ENCODE measurements around the gene ATXN7.

ATXN7 gene

GRCh38 chr3:63990733-63991132 lies 127.1 kb downstream of the ATXN7 start:
- DNase-seq, result no peak

DNA sequence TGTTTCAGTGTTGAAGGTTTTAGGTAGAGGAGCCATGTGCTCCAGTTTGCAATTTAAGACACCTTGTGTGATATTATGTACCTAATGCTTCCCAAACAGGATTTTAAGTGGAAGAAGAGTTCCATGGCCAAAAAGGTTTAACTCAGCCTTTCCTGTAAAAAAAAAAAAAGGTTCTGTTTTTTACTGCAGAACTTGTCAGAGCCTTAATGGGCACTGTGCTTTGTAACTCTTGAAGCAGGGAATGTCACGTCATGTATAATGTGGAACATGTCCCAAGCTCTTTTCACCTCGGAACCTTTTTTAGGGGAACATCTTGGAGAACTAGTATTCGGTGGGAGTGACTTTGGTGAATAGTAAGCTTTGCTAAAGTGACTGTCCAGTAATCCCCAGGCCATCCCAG lies 128.0 kb downstream of the ATXN7 start:
- no peak for DNase-seq

DNA sequence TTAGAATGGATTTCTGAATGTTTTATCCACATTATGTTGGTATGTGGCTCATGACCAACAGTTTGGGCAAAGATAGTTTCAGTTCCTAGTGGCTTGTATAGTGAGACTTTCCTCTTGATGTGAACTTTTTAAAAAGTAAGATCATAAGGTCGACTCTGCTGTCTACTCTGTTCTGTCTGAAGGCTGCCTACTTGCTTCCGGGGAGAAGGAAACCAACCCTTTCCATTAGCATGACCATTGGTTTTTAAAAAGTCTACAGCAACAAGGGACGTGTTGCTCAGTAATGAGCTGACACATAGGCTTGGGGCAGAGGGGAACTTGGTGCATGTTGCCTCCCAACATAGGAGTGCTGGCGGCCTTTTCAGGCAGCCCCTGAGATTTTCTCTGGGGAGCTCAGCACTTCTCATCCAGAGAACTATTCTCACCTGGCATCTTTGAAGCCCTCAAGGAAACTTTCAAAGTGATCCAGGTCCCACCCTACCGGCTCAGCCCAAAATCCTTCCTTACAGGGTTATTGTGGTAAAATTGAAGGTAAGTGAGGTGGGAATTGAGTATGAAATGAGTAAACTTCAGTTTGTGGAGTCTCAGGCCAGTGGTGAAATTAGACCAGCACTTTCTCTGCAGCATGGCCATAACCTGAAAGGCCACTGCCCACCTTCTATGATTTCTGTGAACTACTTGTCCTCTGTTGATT lies 129.0 kb downstream of the ATXN7 start:
- DNase-seq, result no peak

GRCh38 chr3:63993653-63994079 lies 130.0 kb downstream of the ATXN7 start:
- DNase-seq, result no peak

GRCh38 chr3:63995086-63995485 lies 131.4 kb downstream of the ATXN7 start:
- DNase-seq, result no peak

- DNase-seq, result no peak
These were observed 135.4 kb downstream of the ATXN7 start for GRCh38 chr3:63998852-63999754.

- no peak for DNase-seq
These were observed 136.9 kb downstream of the ATXN7 start for GRCh38 chr3:64000453-64001055.

GRCh38 chr3:64002233-64002632 lies 138.6 kb downstream of the ATXN7 start:
- no peak for DNase-seq

- no peak for DNase-seq
These were observed 139.9 kb downstream of the ATXN7 start for GRCh38 chr3:64003589-64003988.

DNA sequence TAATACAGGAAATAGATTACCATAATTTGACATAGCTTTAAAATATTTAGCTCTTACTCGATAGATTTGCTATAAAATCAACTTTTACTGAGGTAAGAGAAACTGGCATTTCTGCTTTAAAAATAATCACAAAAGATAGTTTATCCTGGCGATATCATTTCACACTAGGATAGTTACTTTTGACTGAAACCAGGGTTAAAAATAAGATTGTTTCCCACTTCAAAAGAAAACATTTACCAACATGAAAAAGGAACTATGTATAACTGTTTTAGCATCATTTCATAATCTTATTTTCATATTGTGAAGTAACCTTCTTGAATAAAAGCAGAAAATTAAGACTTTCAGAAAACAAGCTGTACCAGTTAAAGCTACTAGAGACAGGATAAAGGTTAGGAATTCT lies 144.3 kb downstream of the ATXN7 start:
- DNase-seq, result no peak

DNA sequence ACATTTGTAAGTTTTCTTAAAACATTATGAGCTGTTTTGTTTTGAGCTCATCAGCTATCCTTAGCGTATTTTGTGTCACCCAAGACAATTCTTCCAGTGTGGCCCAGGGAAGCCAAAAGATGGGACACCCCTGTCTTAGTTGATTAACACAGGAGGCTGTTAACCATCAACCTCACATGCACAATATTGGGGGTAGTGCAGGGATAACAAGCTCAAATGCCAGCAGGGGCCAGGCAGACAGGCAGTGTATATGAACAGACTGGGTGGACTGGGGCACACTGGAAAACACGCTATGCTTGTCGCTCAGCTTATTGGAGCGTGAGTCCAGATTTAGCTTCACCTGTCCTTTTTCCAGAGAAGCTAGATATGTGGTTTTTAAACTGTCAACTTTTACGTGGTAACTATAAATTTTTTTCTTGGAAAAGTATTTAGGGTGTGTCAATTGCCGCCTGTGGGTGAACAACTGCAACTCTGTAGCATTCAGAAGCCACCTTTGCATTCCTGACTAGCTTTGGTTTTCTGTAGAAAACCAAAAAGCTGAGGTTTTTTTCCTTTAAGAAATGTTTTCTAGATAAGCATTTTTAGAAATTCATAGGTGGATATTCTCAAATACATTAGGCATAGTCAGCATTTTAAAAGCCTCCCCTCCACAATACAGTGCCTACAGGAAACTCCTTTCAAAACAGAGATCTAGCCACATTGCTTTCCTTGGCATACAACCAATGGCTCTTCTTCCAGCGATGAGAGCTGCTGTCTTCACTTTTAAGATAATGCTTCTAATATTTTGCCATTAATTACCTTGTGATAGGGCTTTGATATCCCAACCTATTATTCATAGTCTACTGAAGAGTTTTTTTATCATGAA lies 145.1 kb downstream of the ATXN7 start:
- DNase-seq, result no peak

GRCh38 chr3:64009528-64009927 lies 145.9 kb downstream of the ATXN7 start:
- no peak for DNase-seq

DNA sequence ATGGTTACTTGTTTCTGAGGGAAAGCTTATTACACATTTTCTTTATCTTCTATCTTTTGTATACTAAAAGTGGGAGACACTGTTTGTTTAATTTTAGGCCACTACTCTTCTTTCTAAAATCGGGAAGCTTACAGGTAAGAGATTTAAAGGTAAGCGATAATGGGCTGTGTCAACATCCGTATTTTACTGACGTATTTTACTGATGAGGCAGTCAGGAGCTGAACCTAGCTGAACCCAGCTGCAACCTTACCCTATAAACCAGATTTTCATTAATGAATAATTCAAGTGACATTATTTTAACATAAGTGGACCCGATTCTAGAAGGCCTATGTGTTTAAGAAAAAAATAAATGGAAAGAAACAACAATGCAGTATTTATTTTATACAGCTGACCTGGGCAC lies 146.5 kb downstream of the ATXN7 start:
- no peak for DNase-seq

DNA sequence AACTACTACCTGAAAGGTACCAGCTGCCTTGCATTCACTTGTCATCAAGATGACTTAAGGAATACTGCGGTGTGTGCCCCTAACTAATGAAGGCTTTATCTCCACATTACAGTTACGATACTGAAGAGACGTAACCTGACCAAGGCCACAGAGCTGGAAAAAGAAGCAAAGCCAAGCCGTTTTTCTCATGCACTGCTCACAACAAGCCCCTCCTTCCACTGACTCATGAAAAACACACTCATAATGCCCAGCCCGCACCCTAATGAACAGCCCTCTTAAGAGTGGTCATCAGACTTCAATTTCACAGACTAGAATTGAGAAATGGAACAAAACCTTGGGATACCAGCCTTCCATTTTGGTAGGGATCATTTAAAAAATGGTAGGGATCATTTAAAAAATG lies 148.0 kb downstream of the ATXN7 start:
- no peak for DNase-seq

DNA sequence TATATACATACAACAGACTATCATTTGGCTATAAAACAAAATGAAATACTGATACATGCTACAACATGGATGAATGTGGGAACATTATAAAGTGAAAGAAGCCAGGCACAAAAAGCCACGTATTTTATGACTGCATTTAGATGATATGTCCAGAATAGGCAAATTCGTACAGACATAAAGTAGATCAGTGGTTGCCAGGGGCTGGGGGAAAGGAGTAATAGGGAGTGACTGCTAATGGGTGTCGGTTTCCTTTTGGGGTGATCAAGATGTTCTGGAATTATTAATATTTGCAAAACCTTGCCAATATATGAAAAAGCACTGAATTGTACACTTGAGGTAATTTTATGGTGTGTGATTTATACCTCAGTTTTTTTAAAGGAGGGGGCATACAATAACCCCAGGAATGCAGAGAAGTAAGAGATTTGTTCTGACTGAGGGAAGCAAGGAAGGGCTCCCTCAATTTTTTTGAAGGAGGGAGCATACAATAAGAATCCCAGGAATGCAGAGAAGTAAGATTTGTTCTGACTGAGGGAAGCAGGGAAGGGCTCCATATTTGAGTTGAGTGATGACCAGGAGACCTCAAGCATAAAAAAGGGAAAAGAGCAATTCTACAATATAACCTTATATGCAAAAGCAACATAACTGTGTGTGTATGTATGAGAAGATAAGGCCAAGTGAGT lies 153.4 kb downstream of the ATXN7 start:
- no peak for DNase-seq

DNA sequence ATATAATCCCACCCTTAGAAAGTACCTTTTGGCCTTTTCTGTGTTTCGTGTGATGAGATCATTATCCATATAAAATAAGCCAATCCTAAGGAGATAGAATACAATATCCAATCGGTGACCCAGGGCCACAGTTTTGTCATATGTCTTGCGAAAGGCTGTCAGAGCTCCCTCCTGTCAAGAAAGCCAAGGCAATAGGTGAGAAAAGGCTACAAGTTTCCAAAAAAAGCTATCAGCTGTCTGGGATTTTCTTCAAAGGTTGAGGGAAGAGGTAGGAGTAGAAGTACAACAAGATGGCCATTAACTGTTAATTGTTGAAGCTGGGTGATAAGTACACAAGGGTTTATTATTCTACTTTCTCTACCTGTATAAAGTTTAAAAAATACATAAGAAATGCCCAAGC lies 155.6 kb downstream of the ATXN7 start:
- no peak for DNase-seq

- no peak for DNase-seq
These were observed 156.2 kb downstream of the ATXN7 start for GRCh38 chr3:64019879-64020278.

DNA sequence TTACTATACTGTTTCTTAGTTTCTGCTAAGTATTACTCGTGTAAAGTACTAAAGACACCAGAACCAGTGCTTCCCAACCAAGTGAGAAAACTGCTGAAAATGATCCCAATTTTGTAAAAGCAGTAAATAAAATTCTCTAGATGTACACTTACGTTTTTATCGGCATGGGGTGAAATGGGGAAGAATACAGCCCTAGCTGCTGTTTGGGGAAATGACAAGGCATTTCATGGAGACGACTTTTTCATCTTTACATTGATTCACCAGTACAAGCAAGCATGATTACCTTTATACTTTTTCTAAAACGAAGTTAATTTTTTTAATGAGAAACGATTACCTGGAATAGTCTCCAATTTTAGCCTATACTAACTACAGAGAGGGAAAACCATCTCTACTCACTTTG lies 158.3 kb downstream of the ATXN7 start:
- DNase-seq, result no peak

DNA sequence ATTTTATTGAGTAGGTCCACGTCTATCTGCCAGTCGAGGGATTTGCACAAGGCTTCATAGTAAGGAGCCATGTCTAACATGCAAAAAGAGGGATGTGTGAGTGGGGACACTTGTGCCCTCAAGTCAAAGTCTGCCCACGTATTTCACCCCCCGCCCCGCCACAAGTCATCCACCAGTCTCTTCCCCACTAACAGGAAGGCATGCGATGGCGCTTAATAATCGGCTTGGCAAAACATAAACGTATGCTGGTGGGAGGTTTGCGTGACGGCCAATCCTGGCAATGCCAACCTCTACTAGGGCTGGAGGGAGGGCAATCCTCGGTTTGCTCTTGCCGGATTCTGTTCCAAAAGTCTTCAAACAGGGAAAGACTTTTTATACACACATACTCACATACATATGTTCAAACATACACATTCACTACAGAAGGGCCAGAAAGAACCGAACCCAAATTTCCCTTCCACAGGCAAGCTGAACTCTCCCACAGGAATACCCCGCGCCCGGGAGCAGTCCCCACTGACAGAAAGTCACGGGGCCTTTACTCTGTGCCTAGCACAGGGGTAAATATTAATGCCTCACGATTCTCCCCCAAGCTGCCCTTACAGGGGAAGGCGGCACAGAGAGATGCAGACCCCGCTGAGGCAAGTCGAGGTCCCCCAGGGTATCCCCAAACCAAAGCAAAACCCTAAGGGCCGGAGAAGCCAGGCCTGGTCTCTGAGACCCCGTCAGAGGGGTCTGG lies 159.0 kb downstream of the ATXN7 start:
- DNase-seq, result no peak

DNA sequence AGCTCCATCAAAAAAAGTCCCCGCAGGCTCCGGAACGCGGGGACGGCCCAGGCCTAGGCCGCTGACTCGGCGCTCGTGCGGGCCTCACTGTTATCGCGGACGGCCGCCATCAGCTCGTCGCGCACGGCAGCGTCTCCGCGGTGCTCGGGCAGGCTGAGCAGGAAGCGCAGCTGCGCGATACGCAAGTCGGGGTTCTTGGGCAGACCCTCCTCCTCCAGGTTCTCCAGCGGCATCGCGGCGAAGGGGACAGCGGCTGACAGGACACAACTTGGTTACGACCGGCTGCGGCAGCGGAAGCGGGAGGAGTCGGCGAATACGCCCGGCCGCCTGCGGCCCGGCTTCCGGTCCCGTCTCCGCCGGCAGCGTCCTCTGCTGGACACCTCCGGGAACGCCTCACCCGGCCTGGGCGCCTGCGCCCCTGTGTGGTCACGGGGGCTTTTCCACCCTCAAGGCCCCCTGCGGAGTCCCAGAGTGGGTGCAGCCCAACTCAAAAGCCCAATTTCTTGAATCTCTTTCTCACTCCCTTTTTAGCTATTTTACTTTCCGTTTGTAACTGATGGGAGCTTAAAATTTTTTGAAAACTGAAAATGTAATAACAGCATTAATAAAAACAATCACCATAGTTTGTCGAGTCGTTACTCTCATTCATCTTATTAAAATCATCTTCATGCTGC lies 159.7 kb downstream of the ATXN7 start, which contains the start of gene PSMD6:
Gene PSMD6 (minus strand): TSS at position 308 of the 674 bp plus-strand sequence. CDS start 75 bp downstream, at position 233.
- peak; percentile 74 for DNase-seq

DNA sequence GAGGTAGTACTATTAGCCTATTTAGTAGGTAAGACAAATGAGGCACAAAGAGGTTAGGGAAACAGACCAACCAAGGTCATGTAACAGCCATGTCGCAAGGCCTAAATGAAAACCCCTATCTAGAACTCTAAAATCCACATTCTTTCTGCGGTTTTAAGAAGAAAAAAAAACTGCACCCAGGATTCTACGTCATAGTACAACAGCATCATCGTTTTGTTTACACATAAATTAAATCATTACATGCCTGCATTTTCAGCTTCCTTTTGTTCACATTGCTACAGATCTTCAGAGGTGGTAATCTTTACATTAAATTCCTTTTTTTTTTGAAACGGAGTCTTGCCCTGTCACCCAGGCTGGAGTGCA lies 160.2 kb downstream of the ATXN7 start:
- DNase-seq, result no peak
